M059J (cell line): ENCODE data around the gene ADAMTS17. TPM values are rescaled to one million over a fixed set of nuclear protein-coding genes. Genes with fewer than 3 reads are reported as not detected.

Source experiments
- DNase-seq: peaks from one replicate; pipeline ENCODE4 v3.0.0-alpha.2; 2012; ENCODE audit warnings: low read depth
- total RNA-seq: library from RNA; depleted of rRNA; stranded (reverse); fragments of >200 nt; shearing (Covaris generic); gene quantifications from 2 replicates; pipeline ENCODE4 v1.2.3, GENCODE V29; 2014

Gene ADAMTS17
- total RNA-seq, 1 experiment from 2014 or later: 0.02 TPM

DNA sequence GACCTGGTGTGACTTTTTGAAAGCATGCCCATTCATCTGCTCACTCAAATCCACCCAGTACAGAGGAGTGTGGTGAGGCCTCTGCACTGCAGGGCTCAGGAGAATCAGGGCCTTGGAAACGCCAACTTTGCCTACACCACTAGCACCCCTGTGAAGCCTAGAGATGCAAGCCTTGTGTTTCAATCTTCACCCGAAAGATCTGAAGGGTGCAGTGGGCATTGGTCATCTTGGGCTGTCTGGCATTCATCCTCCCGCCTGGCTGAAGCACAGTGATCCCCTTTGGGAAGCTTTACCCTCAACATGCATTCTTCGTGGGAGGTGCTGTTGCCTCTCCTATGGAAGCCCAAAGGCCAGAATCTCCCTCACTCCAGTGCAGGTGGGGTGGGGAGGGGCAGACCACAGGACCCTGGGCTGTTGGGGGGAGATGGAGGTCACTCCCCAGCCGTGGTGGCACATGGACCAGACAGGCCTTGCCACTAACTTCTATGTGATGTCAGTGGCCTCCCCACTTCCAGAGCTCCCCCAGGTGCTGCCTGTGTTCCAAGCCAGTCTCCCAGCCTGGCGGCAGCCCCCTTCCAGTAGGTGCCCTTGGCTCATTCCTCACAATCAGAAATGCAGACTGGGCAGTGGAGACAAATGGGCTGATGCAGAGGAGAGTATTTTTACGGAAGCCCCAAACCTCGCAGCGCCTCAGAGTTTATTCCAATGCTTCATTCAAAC, 92.5 kb downstream of the ADAMTS17 start:
- DNase-seq: no peak

DNA sequence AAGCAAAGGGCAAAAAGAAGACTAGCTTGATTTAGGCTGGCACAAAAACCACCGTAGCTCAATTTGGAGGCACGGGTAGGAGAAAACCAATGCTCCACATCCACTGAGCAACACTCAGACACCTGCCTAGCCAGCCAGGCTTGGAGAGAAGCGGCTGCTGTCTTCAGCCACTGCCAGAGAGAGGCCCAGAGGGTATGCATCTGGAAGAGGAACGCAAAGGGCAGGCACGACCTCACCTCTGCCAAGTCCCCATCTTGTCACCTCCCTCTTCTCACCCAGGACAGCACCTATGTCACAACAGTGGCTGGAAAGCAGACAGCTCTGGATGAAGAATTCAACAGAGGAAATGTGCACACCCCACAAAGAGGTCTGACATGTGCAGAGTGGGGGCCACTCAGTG, 93.5 kb downstream of the ADAMTS17 start:
- DNase-seq: no peak

DNA sequence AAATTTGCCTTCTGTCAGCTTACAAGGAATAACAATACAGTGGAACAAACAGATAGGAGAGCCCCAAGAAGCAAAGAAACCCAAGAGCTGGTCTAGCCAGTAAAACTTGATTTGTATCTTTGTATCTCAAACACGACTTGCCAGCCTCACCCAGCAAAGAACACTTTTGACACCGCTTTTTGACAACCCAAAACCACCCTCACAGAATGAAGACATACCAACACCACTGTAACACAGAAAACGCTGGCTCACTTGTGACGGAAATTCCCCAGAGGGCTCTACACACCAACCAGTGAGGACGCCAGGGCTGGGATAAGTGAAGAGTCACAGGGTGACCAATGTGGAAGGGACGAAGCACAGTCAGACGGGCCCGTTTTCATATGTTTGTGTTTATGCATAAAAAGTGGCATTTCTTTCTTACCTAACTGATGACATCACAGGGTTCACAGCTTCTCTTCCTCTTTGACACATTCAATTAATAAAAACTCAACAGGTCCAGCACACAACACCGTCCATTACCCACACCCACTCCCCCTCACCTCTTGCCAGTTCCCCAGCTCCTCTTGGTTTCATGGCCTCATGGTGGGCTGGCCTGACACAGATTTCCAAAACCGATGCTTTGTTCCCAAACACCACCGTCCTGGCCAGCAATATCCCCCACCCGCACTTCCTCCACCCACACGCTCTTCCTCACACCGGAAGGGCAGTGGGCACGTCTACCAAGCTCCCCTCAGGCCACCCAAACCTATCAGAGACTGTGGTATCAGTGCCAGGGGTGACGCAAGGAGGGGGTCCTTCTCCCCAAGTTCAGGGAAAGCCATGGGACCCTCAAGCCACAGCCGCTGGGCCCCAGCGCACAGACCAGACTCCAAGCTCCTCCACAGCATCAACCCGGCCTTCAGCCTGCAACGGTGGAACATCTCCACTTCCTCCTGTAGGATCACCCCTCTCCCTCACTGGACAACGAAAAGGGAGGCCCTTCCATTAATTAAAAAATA, 94.2 kb downstream of the ADAMTS17 start:
- no peak for DNase-seq

DNA sequence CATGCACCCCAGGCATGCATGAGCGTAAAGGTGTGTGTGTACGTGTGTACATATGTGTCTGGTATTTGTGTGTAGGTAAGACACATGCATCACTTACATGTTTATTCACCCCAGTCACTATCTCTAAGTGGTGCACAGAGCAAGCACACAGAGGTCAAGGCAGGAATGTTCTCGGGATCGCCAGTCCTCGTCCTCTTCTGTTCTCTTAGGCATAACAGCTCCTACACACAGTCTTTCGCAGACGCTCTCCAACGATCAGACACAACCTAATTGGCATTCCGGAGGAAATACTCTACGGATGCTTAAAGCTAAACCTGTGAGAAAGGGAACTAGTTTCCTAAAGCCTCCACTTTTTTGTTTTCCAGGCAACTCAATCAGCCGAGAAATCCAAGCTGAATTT, 95.9 kb downstream of the ADAMTS17 start:
- DNase-seq: no peak

DNA sequence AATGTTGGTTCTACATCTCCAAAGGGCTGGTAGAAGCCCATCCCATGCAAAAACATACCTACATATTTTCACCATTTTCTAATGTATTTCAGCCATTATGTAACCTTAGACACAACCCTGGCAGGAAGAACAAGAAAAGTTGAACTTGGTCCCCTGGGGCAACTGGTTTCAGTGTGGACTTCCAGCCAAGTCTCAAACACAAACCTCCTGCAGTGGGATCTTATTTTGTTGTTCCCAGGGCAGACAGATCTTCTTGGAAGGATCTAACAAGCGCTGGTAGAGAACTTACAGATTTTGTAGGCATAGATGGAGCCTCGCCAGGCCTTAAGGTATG, 96.3 kb downstream of the ADAMTS17 start:
- no peak for DNase-seq

DNA sequence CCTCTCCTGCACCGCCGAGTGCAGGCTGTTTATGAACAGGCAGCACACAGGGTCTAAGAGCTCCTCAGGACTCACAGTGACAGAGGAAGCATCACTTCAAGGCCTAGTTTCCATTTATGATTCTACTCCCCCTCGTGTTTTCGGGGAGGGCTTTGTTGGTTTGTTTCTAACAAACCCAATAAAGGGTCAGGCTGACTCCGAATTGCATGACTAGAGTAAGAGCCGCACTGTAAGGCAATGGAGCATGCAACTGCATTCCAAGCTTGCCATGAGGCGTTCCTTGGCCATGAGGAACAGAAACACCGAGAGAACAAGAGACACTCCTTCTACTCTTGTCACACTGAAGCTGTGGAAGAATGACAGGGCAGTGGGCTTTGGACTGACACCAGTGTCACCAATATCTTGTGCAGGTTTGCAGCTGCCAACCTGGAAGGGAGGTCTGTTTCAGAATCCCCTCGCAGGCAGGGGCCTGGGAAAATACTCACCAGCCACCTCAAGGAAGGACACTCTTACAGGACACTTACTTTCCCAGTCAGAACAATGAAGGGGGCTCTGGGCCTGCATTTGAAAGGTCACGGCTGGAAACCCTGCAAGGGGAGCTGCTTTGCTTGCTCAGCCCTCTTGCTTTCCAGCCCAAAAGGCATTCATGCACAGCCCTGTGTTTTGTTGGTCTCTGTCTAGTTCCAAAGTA, 96.8 kb downstream of the ADAMTS17 start:
- no peak for DNase-seq

DNA sequence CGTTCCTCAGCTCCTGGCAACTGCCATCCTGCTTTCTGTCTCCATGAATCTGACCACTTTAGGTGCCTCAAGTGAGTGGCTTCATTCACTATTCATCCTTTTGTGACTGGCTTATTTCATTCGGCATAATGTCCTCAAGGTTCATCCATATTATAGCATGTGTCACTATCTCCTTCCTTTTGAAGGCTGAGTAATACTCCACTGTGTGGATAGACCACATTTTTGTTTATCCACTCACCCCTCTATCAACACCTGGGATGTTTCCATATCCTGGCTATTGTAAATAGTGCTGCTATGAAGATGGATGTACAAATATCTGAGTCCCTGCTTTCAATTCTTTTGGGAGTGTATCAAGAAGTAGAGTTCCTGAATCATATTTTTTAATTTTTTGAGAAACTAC, 98.8 kb downstream of the ADAMTS17 start:
- no peak for DNase-seq

DNA sequence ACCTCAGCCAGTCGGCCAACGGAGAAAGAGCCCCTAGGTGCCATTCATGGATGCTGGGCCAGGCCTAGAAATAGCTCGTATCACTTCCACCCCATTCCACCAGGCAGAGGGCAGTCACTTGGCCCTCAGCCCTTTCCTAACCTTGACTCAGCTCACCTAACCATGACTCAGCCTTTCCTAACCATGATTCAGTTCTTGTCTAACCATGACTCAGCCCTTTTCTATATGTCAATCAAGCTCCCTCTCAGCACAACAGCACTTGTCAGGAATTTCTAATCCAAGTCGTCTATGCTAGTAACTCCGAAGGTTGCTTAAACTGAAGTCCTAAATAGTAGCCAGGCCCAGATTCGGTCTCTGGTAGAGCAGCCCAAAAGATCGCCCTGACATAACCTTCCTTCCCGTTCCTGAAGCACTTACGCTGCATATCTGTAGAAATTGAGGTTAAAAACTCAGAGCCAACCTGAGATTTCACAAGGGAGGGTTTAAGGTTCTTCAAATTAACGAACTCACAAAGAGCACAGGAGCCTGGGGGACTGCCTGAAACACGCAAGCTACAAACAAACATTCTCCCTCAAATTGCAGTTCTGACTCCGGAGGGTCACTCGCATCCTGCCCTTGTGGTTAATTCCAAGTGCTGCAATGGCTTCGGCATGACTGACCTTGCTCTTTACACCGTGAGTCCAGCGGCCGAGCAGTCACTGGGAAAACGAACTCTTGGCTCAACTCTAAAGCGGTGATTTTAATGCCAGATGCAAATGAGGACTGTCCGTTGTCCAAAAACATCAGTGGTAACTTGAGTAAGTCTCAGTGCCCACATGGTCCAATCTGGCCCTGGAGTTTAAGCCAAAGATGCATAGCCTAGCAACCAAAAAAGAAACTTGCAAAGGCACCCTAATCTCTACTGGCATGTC, 99.9 kb downstream of the ADAMTS17 start:
- DNase-seq: peak; percentile 89

DNA sequence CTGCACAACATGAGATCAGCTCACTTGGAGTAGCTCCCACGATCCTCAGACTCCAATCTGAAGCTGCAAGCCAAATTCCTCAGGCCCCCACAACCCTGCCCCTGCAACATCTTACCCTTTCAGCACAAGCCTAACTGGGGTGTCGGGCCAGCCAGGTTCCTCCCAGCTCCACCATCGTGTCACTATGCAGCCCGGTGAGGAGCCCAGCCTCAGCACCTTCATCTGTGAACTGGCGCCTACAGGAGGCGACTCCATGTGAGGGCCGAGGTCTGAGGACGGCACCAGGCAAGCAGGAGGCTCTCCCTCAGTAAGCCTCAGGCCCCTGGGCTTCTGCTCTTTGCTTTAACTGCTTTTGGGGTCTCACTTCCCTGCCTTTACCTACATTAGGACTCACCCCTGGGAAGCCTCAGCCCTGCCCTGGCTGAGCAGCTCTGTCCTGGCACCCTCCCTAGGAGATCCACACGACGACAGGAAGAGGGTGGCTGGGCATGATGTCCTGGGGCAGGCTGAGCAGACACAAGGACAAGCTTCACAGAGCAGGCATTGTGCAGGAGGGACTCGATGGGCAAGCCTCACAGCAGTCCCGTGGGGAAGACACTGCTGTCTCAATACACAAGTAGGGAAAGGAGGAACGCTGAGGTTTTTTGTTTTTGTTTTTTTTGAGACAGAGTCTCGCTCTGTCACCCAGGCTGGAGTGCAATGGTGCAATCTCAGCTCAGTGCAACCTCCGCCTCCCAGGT, 104.6 kb downstream of the ADAMTS17 start:
- no peak for DNase-seq

DNA sequence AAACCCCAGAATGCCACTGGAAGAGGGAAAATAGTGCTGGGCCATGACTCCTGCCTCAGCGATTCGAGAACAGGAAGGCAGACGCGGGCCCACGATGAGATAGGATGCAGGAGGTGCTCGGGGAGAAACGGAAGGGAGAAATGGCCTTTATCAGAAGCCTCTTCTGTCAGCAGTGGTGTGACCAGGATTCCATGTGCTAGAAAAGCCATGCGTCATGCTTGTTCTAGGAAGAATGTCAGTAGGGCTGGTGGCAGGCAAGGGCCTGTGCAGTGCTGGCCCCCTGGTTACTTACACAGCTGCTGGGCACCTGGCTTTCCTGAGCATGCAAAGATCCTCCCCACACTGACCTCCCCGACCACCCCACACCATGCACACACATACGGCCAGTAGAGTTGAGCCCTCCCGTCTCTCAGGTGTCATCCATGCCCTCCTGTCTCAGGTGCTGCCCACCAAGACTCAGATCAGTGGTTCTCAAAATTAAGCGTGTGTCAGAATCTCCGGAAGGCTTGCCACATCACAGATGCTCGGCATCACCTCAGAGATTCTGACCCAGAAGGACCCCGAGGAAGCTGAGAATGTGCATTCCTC, 106.7 kb downstream of the ADAMTS17 start:
- no peak for DNase-seq

DNA sequence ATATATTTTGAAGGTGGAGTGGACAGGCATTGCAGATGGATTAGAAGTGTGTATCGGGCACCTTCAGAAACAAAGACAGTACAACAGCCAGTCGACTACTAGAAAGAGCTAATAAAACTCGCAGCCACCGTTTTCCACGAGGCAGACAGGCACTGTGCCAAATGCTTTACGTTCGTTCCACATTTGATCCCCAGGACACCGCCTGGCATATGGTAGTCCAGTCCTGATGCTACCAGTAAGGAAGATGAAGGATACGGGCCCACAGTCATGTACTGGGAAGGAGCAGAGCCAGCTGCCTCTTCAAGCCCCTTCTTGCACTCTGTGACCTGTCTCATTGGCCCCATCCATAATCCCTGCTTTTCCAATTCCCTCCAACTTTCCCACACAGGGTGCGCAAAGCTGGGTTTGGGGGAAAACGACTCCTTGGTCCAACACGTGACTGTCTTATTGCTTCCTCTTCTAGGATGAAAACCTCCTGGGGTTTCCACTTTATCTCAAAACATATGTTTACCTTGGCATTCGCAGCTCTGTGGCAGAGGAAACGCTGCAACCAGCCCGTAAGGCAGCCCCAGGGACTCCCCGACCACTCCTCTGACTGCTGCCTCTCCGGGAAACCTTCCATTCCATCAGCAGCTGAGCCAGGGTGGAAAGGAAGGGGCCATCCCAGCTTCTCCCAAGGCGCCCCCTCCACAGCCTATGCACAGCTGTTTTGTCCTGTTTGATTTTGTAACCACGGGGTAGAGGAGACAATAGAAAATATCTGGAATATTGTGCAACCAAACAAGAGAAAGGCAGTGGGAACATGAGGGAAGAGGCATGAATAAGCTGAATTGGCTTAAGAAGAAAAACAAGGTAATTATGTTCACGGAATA, 107.4 kb downstream of the ADAMTS17 start:
- DNase-seq: no peak

DNA sequence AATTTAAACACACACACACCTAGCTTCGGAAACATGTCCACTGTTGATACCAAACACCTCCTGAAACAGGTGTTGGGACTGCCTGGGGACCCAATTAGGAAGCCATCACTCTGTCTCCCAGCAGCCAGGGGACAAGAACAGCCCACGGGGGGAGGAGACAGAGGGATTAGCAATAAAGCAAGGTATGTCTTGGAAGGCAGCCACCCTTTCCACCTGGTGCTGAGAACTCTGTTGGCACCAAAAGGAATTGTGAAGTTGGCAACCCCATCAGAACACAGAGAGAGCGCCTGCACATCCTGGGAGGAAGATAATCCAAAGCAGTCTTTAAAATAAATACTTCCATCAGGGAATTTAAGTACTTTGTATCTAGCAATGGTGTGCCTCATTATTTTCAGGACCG, 111.0 kb downstream of the ADAMTS17 start:
- DNase-seq: no peak

DNA sequence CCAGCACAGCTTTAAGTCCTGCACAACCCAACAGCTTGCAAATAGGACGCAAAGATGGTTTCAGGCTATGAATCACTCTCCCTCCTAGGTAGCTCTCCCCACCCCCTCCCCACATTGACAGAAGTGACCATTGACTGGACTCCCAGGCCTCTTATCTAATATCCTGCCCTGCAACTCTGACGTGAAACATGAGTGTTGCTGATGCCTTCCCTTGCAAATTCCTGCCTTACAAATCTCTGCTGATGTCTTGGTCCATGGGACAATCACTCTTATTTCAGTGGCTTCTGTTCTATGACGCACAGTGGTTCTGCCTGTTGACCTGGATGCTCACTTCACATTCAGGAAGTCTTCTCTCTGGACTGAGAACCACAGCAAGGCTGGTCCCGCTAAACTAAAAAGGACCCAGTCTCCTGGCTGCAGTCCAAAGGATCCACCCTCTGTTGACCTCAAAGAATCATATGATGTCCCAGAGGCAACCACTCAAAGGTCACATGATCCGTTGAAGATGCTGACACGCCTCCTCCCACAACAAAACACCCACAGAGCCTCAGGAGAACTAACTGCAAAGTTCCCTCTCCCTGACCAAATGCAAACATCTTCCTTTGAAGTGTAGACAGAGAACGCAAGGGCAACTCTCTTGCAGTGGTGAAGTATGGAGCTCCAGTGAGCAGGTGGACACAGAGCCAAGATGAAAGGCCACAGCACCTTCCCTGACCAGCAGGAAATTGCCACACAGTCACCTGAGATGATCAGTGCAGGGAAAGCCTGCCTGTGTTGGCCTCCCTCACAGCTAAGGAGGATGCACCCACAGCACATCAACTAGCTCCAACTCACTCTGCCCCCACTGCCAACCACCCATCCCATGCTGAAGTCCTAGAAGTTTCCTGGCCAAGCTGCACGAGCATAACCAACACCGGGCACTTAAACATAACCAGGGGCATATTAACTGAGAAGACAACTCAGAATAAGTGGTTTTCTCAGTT, 112.3 kb downstream of the ADAMTS17 start:
- DNase-seq: no peak

DNA sequence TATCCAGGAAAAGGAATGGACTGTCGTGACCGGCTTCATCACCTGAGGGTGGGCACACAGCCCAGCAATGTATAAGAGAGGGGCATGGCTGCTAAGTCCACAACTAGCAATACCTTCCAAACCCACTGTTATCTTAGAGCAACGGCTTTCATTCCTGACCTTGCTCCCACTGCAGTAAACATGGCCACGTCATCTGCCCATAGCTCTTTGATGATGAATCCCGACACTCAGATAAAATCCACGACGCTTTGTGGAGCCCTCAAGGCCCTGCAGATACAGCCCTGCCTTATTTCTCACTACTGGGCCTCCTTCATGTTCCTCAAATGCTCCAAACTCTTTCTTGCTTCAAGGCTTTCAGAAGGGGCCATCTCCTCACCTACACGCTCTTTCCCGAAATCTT, 114.0 kb downstream of the ADAMTS17 start:
- peak; percentile 22 for DNase-seq

DNA sequence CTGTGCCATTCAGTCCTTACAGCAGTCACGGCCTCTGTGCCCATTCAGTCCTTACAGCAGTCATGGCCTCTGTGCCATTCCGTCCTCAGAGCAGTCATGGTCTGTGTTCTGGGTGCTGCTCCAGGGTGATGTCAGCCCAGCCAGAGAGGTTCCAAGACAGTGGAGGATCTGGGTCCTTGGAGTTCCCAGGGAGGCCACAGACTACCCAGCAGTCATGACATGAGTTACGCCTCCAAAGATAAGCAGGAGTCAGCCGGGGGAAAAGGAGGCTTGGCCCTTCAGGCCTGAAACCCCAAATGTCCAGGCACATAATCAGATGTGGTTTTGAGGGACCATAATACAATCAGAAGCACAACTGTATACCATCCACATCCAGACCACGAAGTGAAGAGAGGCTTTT, 115.7 kb downstream of the ADAMTS17 start:
- no peak for DNase-seq

DNA sequence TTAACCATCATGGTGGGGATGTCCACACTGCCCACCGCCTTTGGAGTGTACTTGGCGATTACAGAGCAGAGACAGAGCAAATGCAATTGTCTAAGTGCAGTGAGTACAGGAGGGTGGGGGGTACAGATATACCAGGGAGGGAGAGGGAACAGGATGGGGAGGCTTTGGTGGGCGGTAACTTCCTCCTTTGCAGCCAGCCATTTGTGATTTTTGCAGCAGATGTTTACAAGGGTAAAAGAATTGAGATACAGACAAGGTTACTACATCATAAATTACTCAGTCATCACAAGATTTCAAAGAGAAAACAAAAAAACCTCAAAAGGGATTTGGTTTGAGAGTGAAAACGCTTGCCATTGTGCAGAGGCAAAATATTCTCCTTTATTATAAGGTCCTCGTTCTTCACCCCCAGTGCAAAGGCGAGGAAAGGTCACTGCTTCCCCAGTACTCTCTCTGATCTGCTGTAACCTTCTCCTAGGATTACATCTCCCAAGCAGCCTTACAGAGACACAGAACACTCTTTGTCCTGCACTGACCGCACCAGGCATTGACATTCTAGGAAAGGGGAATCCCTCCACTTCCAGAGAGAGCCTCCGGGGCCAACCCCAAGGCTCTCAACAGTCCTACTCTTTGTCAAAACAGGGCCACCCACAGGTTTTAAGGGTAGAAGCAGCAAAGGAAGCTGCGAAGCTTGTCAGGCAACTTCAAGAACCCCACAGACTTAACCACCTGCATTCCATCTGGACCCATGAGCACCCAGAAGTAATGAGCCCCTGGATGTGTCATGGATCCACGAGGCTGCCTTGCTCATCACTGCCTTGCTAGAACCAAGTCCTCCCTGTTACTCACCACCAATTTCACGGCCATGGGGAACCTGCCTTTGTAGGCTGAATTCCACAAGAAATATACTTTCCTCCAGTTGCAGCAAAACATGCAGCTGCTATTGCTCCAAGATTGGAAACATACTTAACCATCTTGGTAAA, 117.3 kb downstream of the ADAMTS17 start:
- peak; percentile 25 for DNase-seq

DNA sequence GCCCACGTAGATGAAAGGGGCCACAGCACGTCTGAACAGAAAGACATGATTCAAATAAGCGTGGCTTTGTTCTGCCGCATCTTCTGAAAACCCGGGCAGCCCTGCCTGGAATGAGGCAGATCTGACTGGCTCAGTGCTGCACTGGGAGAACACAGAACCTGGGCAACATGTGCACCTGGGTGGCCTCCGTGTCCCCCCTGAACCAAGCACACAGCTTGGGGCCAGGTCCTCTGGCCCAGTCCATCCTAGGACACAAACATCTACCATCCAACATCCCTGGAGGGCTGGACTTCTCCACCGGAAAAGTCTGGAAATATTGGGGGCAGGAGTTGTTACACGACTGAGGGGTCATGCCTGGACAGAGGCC, 119.4 kb downstream of the ADAMTS17 start:
- no peak for DNase-seq
